IMR-90 (cell line): ENCODE data around the gene LUC7L3. TPM values are rescaled to one million over a fixed set of nuclear protein-coding genes. Genes with fewer than 3 reads are reported as not detected.

Experiments
- ATAC-seq: fragments of 200-7000 bp; cut with Tn5 transposase; 2 replicates; pipeline ENCODE4 v1.9.1; 2020; ENCODE audit warnings: low read depth, mild to moderate bottlenecking, moderate library complexity
- BruUV-seq: library from RNA; stranded (reverse); fragments of 400-500 nt; replicated peaks from 2 replicates; lab custom pipeline; 2021; lab: Mats Ljungman, UMichigan
- CTCF ChIA-PET: fragments of 300-600 bp; formaldehyde crosslinking; extraction: SDS; loops from one replicate; lab custom pipeline; 2021; ENCODE audit warnings: antibody characterized with exemption; lab: Yijun Ruan, JAX
- POLR2A ChIA-PET: fragments of 300-600 bp; sonication (Branson Sonifier 250); formaldehyde crosslinking; loops from one replicate; lab custom pipeline; 2022; ENCODE audit warnings: antibody characterized with exemption; ENCODE audit not compliant: unreplicated experiment; lab: Charles Lee
- DNase-seq: peaks from one replicate; pipeline ENCODE4 v3.0.0; 2013
- H2AFZ ChIP-seq: replicated peaks from 2 replicates; pipeline ENCODE3; 2013; ENCODE audit warnings: low read length, mild to moderate bottlenecking; ENCODE audit not compliant: poor library complexity
- H2AK5ac ChIP-seq: 2 replicates; pipeline ENCODE4 v1.6.1; 2013; ENCODE audit warnings: low read depth, low read length, inconsistent platforms
- H2AK9ac ChIP-seq: replicated peaks from 2 replicates; pipeline ENCODE3; 2013; ENCODE audit warnings: mild to moderate bottlenecking, low read depth, low read length, moderate library complexity; ENCODE audit not compliant: poor library complexity
- H2BK120ac ChIP-seq: 2 replicates; pipeline ENCODE4 v1.6.1; 2013; ENCODE audit warnings: low read depth, low read length, inconsistent platforms
- H2BK15ac ChIP-seq: 3 replicates; pipeline ENCODE4 v1.6.1; 2013; ENCODE audit warnings: low read depth, low read length, inconsistent platforms
- H2BK20ac ChIP-seq: 2 replicates; pipeline ENCODE4 v1.6.1; 2013; ENCODE audit warnings: low read depth, mild to moderate bottlenecking, inconsistent platforms, low read length, moderate library complexity
- H2BK5ac ChIP-seq: 2 replicates; pipeline ENCODE4 v1.6.1; 2013; ENCODE audit warnings: mild to moderate bottlenecking, low read depth, low read length, inconsistent platforms; ENCODE audit not compliant: poor library complexity, severe bottlenecking
- H3K14ac ChIP-seq: replicated peaks from 2 replicates; pipeline ENCODE4 v1.6.1; 2013; ENCODE audit warnings: low read depth, low read length, inconsistent platforms
- H3K18ac ChIP-seq: 2 replicates; pipeline ENCODE4 v1.6.1; 2013; ENCODE audit warnings: low read depth, low read length, control low read depth
- H3K23ac ChIP-seq: 2 replicates; pipeline ENCODE4 v1.6.1; 2013; ENCODE audit warnings: low read depth, low read length, inconsistent platforms
- H3K27ac ChIP-seq: 2 replicates; pipeline ENCODE4 v1.5.1; 2013; ENCODE audit warnings: mild to moderate bottlenecking, control low read depth, low read length; ENCODE audit not compliant: insufficient read depth
- H3K27me3 ChIP-seq: 2 replicates; pipeline ENCODE4 v1.6.1; 2013; ENCODE audit warnings: low read length; ENCODE audit not compliant: control insufficient read depth, insufficient read depth
- H3K36me3 ChIP-seq: 2 replicates; pipeline ENCODE4 v1.6.1; 2013; ENCODE audit warnings: low read length, mixed read lengths; ENCODE audit not compliant: control insufficient read depth, insufficient read depth
- H3K4ac ChIP-seq: 2 replicates; pipeline ENCODE4 v1.6.1; 2013; ENCODE audit warnings: low read depth, low read length, inconsistent platforms
- H3K4me1 ChIP-seq: 2 replicates; pipeline ENCODE4 v1.6.1; 2013; ENCODE audit warnings: low read length, mixed read lengths; ENCODE audit not compliant: control insufficient read depth, insufficient read depth
- H3K4me2 ChIP-seq: 2 replicates; pipeline ENCODE4 v1.6.1; 2013; ENCODE audit warnings: low read depth, mild to moderate bottlenecking, control low read depth, low read length, moderate library complexity
- H3K4me3 ChIP-seq: 2 replicates; pipeline ENCODE4 v1.5.1; 2013; ENCODE audit warnings: low read depth, mild to moderate bottlenecking, control low read depth, low read length, moderate library complexity; ENCODE audit not compliant: insufficient read depth
- H3K56ac ChIP-seq: 2 replicates; pipeline ENCODE4 v1.6.1; 2013; ENCODE audit warnings: low read length, inconsistent platforms; ENCODE audit not compliant: insufficient read depth; ENCODE audit errors: extremely low read depth
- H3K79me1 ChIP-seq, 2 experiments: 2 replicates each; pipeline ENCODE4 v1.6.1; 2013; ENCODE audit warnings: low read length in 2 of 2, inconsistent platforms in 1 of 2, low read depth in 1 of 2
- H3K9ac ChIP-seq: 2 replicates; pipeline ENCODE4 v1.6.1; 2013; ENCODE audit warnings: low read depth, low read length, control low read depth
- H3K9me1 ChIP-seq: 2 replicates; pipeline ENCODE4 v1.6.1; 2013; ENCODE audit warnings: low read length, inconsistent platforms; ENCODE audit not compliant: insufficient read depth
- H3K9me3 ChIP-seq: 2 replicates; pipeline ENCODE4 v1.6.1; 2013; ENCODE audit warnings: low read length; ENCODE audit not compliant: control insufficient read depth, insufficient read depth
- H4K20me1 ChIP-seq: 2 replicates; pipeline ENCODE4 v1.6.1; 2013; ENCODE audit warnings: low read length, inconsistent platforms; ENCODE audit not compliant: insufficient read depth
- H4K5ac ChIP-seq: 2 replicates; pipeline ENCODE4 v1.6.1; 2013; ENCODE audit warnings: mild to moderate bottlenecking, low read depth, low read length, control low read depth
- H4K8ac ChIP-seq, 2 experiments: 2 replicates each; pipeline ENCODE4 v1.6.1; 2013; ENCODE audit warnings: low read depth in 2 of 2, low read length in 2 of 2, control low read depth in 1 of 2, inconsistent platforms in 1 of 2
- H4K91ac ChIP-seq: 2 replicates; pipeline ENCODE4 v1.6.1; 2013; ENCODE audit warnings: low read depth, low read length, inconsistent platforms; ENCODE audit not compliant: insufficient read depth
- BHLHE40 ChIP-seq: fragments of 150-350 bp; IDR thresholded peaks from 2 replicates; pipeline ENCODE4 v1.6.1; 2016; ENCODE audit warnings: mild to moderate bottlenecking, low read depth, low read length
- CEBPB ChIP-seq: IDR thresholded peaks from 2 replicates; pipeline ENCODE4 v1.6.1; 2012; ENCODE audit warnings: low read depth, low read length, improper control_type of control experiment
- CHD1 ChIP-seq: IDR thresholded peaks from 2 replicates; pipeline ENCODE4 v1.6.1; 2012; ENCODE audit warnings: low read depth, low read length, improper control_type of control experiment
- FOS ChIP-seq: fragments of 150-350 bp; IDR thresholded peaks from 2 replicates; pipeline ENCODE4 v1.6.1; 2016; ENCODE audit warnings: low read depth, low read length
- MAFK ChIP-seq: IDR thresholded peaks from 2 replicates; pipeline ENCODE4 v1.6.1; 2012; ENCODE audit warnings: low read depth, low read length, improper control_type of control experiment
- MAZ ChIP-seq: IDR thresholded peaks from 2 replicates; pipeline ENCODE4 v1.6.1; 2012; ENCODE audit warnings: low read depth, mild to moderate bottlenecking, low read length, improper control_type of control experiment, moderate library complexity, borderline replicate concordance
- MXI1 ChIP-seq: IDR thresholded peaks from 2 replicates; pipeline ENCODE4 v1.6.1; 2012; ENCODE audit warnings: low read depth, mild to moderate bottlenecking, low read length, moderate library complexity, borderline replicate concordance
- NFE2L2 ChIP-seq: fragments of 150-350 bp; IDR thresholded peaks from 2 replicates; pipeline ENCODE4 v1.6.1; 2016; ENCODE audit warnings: low read depth, mild to moderate bottlenecking, low read length
- POLR2A ChIP-seq: IDR thresholded peaks from 2 replicates; pipeline ENCODE4 v1.6.1; 2012; ENCODE audit warnings: mild to moderate bottlenecking, low read depth, low read length
- RAD21 ChIP-seq: IDR thresholded peaks from 2 replicates; pipeline ENCODE4 v1.6.1; 2012; ENCODE audit warnings: low read length, improper control_type of control experiment
- RCOR1 ChIP-seq: IDR thresholded peaks from 2 replicates; pipeline ENCODE4 v1.6.1; 2012; ENCODE audit warnings: mild to moderate bottlenecking, low read length, improper control_type of control experiment; ENCODE audit not compliant: insufficient replicate concordance
- RFX5 ChIP-seq: IDR thresholded peaks from 2 replicates; pipeline ENCODE4 v1.8.0; 2012; ENCODE audit warnings: low read depth, mild to moderate bottlenecking, low read length, moderate library complexity
- SMC3 ChIP-seq: fragments of 150-350 bp; IDR thresholded peaks from 2 replicates; pipeline ENCODE4 v1.6.1; 2016; ENCODE audit warnings: low read depth, mild to moderate bottlenecking, antibody characterized with exemption, low read length, moderate library complexity
- WGBS, 2 experiments: methylation state at CpG; one replicate each; pipeline versions ENCODE4 v1.1.5 to v1.1.7; 2013; ENCODE audit warnings: missing lambda C conversion rate in 2 of 2; ENCODE audit not compliant: insufficient read length in 1 of 2; ENCODE audit errors: extremely low coverage in 2 of 2; 5-methylcytosine and 5-hydroxymethylcytosine counted together
- dilution Hi-C: fragments of 300-500 bp; cut with HindIII; formaldehyde crosslinking; loops from one replicate; pipeline ENCODE4 v1.14.3; 2018; ENCODE audit warnings: low sequenced_read_pairs; ENCODE audit not compliant: unreplicated experiment
- in situ Hi-C: fragments of 300-500 bp; cut with MboI; formaldehyde crosslinking; loops from 3 replicates; pipeline ENCODE4 v1.14.3; 2019; ENCODE audit warnings: low sequenced_read_pairs, inconsistent platforms, mixed read lengths
- intact Hi-C: fragments of 100-400 bp; cut with micrococcal nuclease; formaldehyde crosslinking; loops from 2 replicates; pipeline ENCODE4 v1.10.0; 2022
- polyA plus RNA-seq, 3 experiments: library from polyadenylated mRNA; depleted of rRNA; stranded (reverse); fragments of >200 nt; gene quantifications; 2 replicates each; pipeline ENCODE4 v1.2.3, GENCODE V29; 2012; ENCODE audit warnings: low replicate concordance in 1 of 3
- total RNA-seq: library from RNA; depleted of rRNA; stranded (reverse); fragments of >200 nt; gene quantifications from 2 replicates; pipeline ENCODE4 v1.2.3, GENCODE V29; 2012
- TF ChIP-seq, protein P1 (sequence below): fragments of 150-350 bp; IDR thresholded peaks from 2 replicates; pipeline ENCODE4 v1.6.1; 2016; ENCODE audit warnings: low read depth, mild to moderate bottlenecking, low read length, moderate library complexity, borderline replicate concordance
- TF ChIP-seq, protein P2 (sequence below): conservative IDR thresholded peaks from 2 replicates; pipeline ENCODE4 v1.5.1; 2012; ENCODE audit warnings: mild to moderate bottlenecking, low read depth, low read length, improper control_type of control experiment
- TF ChIP-seq, protein P3 (sequence below): fragments of 150-350 bp; IDR thresholded peaks from 2 replicates; pipeline ENCODE4 v1.6.1; 2017; ENCODE audit warnings: mild to moderate bottlenecking, antibody characterized with exemption, low read length, low read depth

LUC7L3 gene
- total and polyA plus RNA-seq, 2 of the 4 experiments (the other 2 are of a cell fraction), result 17.7 to 44.7 TPM

DNA sequence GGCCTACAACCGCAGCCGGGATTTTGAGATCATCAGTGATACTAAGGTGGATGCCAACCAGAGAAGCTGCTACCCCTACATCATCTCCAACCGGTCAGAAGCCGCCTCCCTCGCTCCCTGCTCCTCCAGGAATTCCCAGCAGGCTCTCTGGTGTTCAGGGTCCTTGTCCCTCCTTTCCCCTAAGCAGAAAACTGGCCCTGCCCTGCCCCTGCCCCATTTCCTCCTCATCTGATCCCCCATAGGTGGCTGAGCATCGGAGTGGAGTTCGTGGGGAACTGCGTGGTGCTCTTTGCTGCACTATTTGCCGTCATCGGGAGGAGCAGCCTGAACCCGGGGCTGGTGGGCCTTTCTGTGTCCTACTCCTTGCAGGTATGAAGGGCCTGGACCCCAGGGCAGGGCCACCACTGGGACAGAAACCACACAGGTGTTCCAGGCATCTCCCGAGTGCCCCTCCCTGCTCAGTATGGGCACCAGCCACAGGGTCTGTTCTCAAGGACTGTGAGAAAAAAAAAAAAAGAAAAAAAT, 41.5 kb upstream of the LUC7L3 start:
- Histone ChIP-seq H2AK9ac (peak overlapping the region; percentile 20), H3K4me3 (no peak overlapping the region), H3K79me1 (no peaks in the 10 kb centered on the region), H2BK15ac (no peak overlapping the region), H3K4me2 (no peak overlapping the region), H3K14ac (no peak overlapping the region), H3K9me1 (peaks cover 15% of the 10 kb centered on the region), H2AK5ac (no peak overlapping the region), H2BK5ac (no peak overlapping the region), H4K5ac (no peak overlapping the region), H2AFZ (no peak overlapping the region), H3K9me3 (no peaks in the 10 kb centered on the region), H3K36me3 (peaks cover 2% of the 10 kb centered on the region; the same call in 1 of the 2 replicates), H3K27me3 (no peaks in the 10 kb centered on the region), H3K27ac (no peak overlapping the region), H4K8ac (no peak overlapping the region), H2BK20ac (no peak overlapping the region), H3K4me1 (peaks cover 5% of the 10 kb centered on the region; the same call in 1 of the 2 replicates), H3K4ac (no peak overlapping the region), H3K23ac (no peak overlapping the region), H4K91ac (no peak overlapping the region), H3K56ac (no peak overlapping the region), H3K18ac (no peak overlapping the region), H2BK120ac (no peak overlapping the region), H3K9ac (no peak overlapping the region), H4K20me1 (no peaks in the 10 kb centered on the region)
- in situ Hi-C loops, result loop anchor here (5.0 kb wide), 1 partner anchor 41 kb away; no protein-coding TSS in a partner anchor
- ATAC-seq (no peak), DNase-seq (no peak)
- intact Hi-C loops, result no loop called here
- CTCF ChIA-PET, result no interaction called here
- POLR2A ChIA-PET, result no interaction called here
- WGBS, 2 experiments, result 93% methylated on average over 5 of the region's 12 CpGs; no CpG with 5 or more reads in 1 of the 2 experiments
- no TSS peak for BruUV-seq
- dilution Hi-C loops, result no loop called here
- TF ChIP-seq RCOR1, result no peak
- TF ChIP-seq, protein P1, sequence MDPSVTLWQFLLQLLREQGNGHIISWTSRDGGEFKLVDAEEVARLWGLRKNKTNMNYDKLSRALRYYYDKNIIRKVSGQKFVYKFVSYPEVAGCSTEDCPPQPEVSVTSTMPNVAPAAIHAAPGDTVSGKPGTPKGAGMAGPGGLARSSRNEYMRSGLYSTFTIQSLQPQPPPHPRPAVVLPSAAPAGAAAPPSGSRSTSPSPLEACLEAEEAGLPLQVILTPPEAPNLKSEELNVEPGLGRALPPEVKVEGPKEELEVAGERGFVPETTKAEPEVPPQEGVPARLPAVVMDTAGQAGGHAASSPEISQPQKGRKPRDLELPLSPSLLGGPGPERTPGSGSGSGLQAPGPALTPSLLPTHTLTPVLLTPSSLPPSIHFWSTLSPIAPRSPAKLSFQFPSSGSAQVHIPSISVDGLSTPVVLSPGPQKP, result no peak
- no peak for TF ChIP-seq RAD21
- TF ChIP-seq NFE2L2, result no peak
- TF ChIP-seq MXI1, result no peak
- no peak for TF ChIP-seq CEBPB
- TF ChIP-seq BHLHE40, result no peak
- no peak for TF ChIP-seq SMC3
- TF ChIP-seq, protein P2, sequence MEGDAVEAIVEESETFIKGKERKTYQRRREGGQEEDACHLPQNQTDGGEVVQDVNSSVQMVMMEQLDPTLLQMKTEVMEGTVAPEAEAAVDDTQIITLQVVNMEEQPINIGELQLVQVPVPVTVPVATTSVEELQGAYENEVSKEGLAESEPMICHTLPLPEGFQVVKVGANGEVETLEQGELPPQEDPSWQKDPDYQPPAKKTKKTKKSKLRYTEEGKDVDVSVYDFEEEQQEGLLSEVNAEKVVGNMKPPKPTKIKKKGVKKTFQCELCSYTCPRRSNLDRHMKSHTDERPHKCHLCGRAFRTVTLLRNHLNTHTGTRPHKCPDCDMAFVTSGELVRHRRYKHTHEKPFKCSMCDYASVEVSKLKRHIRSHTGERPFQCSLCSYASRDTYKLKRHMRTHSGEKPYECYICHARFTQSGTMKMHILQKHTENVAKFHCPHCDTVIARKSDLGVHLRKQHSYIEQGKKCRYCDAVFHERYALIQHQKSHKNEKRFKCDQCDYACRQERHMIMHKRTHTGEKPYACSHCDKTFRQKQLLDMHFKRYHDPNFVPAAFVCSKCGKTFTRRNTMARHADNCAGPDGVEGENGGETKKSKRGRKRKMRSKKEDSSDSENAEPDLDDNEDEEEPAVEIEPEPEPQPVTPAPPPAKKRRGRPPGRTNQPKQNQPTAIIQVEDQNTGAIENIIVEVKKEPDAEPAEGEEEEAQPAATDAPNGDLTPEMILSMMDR, result no peak
- no peak for TF ChIP-seq CHD1
- TF ChIP-seq POLR2A, result no peak
- TF ChIP-seq FOS, result no peak
- TF ChIP-seq, protein P3, sequence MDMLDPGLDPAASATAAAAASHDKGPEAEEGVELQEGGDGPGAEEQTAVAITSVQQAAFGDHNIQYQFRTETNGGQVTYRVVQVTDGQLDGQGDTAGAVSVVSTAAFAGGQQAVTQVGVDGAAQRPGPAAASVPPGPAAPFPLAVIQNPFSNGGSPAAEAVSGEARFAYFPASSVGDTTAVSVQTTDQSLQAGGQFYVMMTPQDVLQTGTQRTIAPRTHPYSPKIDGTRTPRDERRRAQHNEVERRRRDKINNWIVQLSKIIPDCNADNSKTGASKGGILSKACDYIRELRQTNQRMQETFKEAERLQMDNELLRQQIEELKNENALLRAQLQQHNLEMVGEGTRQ, result no peak
- no peak for TF ChIP-seq MAFK
- no peak for TF ChIP-seq MAZ
- TF ChIP-seq RFX5, result no peak
